Measurements from ENCODE around the gene DEGS2.
A peak's percentile ranks its signal among the peaks of the same experiment; 100 is the strongest.

The DEGS2 gene

GRCh38 chr14:100111931-100112704 is 47.3 kb downstream of the DEGS2 start:
- no peak for DNase-seq (ENCODE audit: low read depth)

DNA sequence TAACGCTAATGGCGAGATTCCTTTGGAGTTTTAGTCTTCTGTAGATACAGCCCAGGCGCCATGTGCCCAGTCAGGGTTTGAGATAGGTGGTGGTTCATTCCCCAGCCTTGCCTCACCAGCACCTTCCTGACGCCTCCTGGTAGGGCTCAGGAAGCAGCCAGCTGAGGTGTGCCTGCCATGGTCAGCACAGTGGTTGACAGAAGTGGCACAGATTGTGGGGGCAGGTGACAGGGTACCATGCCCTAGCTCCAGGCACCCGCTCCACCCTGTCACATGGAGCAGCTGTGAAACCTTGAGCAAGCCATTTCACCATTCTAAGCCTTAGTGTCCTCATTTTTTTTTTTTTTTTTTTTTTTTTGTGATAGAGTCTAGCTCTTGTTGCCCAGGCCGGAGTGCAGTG is 48.6 kb downstream of the DEGS2 start:
- DNase-seq (ENCODE audit: low read depth), result no peak

DNA sequence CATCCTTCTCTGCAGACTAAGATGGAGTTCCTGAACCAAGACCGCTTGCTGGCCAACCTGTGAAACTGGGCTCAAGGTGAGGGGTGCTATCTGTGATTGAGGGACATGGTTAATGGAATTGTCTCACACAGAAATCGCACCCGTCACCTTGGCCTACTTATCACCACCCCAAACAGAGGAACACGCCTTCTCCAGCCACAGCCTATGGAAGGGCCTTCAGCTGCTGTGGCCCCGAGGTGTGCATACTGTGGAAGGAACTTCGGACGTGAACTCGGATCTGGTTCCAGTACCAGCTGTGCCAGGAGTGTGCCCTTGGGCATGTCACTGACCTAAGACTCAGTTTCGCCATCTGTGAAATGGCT is 49.9 kb downstream of the DEGS2 start:
- no peak for DNase-seq (ENCODE audit: low read depth)

DNA sequence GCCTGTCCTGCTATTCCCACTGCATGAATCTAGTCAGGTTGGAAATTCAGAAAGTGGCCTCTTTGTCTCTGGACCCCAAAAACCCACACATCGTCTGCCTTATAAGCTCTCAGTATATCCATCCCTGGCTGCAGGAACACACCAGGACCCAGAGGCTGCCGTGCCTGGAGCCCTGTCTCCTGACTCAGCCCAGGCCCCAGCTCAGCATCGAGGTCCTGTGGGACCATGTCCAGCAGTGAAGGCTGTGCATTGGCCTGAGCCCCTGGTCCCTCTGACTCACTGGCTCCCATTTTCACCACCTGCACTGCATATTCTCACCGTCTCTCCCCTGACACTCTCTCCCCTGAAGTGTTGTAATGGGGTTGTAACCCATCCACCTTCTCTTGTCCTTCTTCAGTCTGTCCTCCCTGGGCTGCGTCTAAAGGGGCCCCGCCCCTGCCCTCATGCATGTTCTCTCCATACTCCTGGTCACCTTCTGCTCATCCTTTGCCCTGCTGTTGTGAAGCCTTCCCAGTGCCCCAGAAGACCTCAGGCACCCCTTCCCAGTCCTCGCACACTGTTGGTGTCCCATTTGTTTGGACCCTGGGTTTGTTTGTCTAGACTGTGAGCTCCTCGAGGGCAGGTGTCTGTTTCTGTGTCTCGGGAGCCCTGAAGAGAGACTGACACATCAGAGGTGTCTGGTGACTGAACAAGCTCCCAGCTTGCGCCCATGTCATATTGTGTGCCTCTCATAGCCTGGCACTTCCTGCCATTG is 50.4 kb downstream of the DEGS2 start:
- no peak for DNase-seq (ENCODE audit: low read depth)

DNA sequence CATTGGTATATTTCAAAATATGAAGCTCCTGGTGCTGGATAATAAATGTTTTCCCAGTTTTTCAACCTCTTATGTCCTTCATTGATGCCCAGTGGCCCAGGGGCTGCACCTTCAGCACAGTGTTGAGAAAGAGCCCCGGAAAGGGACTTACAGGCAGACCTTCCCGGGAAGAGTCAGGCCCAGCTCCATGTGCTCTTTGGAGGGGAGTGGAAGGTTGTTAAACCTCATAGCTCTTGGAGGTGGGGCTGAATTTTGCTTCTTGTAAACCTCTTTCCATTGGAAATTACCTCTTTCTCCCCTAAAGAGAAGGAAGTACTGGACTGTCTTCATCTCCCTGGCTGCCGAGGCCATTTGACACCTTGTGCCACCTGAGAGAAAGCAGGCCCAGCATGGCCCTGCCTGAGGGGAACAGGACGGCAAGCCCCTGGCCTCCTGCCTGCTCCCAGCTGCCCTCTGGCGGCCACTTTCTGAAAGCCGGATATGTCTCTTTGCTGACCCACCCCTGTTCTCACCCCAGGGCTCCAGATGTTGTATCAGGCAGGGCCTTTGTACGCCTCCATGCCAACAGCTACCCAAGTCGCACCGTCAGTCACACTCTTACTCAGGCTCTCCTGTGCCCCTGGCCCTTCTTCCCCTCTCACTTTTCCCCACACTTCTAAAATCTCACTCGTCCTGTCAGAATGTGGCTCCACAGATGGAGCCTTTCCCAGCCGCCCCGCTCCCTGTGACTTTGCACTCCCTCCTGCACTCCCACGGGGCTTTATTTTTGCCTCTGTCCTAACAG is 51.2 kb downstream of the DEGS2 start:
- DNase-seq (ENCODE audit: low read depth), result peak; percentile 86

GRCh38 chr14:100107236-100107635 is 52.2 kb downstream of the DEGS2 start:
- DNase-seq (ENCODE audit: low read depth), result no peak

DNA sequence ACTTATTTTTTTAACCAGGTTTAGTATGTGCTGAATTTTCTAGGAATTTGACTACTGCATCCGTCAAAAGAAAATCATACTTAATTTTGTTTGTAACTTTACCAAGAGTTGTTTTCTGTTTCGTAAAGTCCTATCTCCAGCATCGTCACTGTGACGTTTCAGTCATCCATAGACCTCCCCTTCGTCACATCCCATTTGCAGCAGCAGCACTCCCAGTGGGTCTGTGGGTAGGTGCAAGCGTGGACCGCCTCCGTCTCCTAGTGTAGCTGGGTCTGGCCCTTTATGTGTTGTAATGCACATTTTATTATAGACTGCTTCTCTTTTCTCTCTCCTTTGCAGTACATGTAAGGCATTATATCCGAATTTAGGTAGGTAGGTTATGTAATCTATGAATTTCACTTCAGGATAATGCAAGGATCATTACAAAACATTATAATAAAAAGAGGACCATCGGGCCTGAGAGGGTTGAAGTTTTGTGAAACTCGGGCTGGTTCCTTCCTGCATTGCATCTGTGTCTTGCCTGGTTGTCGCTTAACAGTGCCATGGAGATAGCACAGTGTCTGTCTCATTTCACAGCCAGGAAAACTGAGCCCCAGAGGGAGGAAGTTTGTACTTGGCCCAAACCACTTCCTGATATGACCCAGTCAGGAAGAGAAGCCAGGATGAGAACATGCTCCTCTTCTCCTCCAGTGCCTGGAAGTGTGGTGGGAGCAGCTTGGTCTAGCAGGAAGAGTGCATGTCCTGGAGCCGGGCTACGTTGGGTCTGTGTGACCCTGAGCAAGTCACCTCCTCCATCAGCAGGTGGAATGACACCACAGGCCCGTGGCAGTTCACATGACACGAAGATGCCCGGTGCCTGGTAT is 53.0 kb downstream of the DEGS2 start:
- DNase-seq (ENCODE audit: low read depth), result no peak

DNA sequence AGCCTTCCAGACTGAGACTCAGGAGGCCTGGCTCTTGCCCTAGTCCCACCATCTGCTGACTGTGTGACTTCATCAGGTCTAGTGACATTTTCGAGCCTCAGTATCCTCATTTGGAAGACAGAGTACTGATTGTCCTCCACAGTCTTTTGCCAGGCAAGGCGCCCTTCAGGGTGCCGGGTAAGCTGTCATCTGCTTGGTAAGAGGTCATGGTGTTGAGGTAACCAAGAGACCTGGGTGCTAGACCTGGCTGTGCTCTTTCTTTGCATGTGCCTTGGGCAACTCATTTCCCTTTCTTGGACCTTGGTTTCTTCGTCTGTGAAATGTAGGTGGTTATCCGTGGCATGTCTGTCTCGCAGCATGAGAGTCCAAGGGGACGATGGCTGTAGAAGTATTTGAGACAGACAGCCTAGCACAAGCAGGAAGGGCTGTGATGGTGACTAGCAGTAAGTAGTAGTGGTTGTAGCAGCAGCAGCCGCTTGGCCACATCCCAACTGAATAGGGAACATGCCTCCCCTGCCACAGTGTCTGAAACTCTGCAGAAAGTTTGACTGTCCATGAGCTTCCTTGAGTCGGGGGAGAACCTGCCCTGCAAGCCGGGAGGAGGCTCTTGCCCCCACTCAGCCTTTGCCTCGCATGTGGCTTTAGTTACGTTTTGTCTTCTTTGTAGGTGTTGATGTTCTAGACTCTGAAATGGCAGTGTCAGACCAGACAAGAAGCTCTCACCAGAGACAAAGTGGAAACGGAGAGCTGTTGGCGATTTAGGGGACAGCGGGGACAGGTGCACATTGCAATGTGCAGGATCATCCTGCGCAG is 53.9 kb downstream of the DEGS2 start:
- DNase-seq (ENCODE audit: low read depth), result no peak

DNA sequence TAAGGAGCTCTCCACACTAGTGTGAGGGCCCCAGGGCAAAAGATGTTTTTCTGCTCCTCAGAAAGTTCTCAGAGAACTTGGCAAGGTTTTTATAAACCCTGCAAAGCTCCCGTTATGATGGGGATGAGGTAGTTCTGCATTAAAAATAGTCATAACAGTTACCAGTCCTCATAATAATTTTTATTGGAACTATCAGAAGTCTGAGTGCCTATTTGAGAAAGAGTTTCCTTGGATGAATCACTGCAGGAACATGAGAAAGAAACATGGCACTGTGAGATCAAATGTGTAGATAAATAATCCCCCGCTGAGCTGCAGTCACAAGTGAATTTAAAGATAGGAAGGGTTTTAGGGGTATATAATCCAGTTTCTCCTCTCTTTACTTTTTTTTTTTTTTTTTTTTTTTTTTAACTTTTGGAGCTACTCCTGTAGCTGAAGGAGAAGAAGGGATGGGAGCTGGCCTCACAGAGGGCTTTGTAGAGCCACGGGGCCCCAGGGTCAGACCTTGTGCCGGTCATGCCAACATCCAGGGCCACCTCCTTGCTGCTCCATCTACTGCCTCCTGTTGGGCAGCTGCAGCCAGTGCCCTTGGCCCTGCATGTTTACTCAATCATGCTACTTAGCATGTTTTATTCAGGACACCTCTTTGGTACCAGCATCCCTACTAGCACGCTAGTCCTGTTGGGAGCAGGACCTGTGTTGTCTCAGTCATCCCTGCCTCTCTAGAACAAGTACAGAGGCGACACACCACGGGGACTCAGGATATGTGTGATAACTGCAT is 54.7 kb downstream of the DEGS2 start:
- DNase-seq (ENCODE audit: low read depth), result no peak

DNA sequence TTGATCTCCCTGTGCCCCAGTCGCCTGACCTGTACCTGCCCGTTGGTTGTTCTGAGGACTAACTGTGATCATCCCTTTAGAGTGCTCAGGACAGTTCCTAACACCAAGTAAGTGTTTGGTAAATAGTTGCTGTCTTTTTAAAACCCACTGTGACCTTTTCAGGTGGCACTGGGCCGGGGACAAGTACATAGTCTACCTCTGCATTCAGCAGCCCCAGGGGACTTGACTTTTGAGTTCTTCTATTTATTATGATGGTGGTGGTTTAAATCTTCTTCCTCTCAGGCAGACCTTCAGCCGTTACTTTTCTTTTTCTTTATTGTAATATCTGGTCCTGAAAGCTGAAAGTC is 55.5 kb downstream of the DEGS2 start:
- DNase-seq (ENCODE audit: low read depth), result no peak

DNA sequence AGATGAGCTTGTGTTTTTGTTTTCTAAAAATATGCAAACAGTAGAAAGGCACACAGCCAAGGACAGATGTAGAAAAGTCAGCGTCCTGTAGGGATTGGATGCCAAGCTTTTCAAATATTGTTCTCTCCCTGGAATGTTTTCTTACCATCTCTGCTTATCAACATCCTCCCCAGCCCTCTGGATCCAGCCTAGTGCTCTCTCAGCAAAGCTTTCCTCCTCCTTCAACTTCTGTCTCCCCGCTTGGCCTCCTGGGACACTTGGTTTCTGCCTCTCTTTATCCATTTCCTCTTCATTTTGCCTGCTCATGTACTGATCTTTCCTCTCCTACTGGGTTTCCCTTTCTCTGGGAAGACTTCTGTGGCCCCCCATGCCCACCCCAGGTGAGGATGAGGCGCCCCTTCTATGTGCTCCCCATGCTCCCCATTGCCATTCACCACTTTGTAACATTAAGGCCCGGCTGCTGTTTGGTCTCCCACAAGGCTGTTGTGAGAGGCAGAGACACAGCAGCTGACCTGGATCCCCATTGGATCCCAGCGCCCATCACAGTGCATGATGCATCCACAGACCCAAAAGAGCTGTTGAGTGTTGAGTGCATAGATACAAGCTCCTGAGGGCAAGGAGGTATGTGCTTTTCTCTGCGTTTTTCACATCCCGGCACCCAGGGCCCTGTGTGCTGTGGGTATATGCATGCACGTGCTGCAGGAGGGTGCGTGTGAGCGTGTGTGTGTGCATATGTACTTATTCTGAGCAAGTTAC is 56.0 kb downstream of the DEGS2 start:
- DNase-seq (ENCODE audit: low read depth), result no peak

- no peak for DNase-seq (ENCODE audit: low read depth)
Observed at GRCh38 chr14:100102156-100102785, 57.2 kb downstream of the DEGS2 start.

DNA sequence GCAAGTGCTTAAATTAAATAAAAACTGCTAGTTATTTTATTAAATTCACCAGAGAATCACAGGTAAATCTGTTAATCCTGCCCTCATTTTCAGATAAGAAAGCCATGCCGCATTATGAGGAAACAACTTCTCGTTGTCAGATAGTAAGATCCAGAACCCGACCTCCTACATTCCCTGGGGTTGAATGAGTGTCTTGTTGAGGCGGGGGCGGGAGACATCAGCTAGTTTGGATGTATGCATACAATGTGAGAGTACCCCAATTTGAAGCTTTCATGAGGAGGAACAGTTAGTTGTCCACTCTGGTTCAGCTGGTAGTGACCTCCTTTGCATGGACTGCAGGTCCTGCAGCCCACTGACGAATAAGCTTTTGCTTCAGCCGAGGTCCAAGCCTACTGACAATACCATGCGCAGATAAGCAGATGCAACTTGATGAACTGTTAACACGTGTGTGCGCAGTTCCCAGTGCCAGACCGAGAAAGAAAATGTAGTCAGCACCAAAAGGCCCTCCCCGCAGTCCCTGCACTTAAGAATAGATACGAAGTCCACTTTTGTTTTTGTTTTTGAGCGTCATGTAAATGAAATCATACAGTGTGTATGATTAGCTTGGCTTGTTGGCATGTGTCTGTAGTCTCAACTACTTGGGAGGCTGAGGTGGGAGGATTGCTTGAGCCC is 59.3 kb downstream of the DEGS2 start:
- DNase-seq (ENCODE audit: low read depth), result no peak

DNA sequence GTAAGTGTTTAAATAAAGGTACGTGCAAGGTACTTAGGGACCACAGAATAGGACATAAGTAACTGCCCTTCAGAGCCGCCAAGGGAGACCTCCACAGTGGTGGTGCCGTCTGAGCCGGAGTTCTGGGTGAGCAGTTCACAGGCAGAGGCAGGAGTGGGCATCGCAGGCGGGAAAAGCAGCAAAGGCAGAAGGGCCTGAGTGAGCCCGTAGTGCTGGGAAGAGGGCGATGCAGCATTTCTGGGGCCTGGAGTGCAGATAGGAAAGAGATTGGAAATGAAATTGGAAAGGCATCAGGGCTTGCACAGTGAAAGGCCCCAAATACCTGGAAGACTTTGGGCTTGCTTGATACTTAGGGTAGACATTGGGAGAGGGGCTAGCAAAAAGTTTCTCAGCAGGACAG is 61.3 kb downstream of the DEGS2 start:
- DNase-seq (ENCODE audit: low read depth), result no peak

DNA sequence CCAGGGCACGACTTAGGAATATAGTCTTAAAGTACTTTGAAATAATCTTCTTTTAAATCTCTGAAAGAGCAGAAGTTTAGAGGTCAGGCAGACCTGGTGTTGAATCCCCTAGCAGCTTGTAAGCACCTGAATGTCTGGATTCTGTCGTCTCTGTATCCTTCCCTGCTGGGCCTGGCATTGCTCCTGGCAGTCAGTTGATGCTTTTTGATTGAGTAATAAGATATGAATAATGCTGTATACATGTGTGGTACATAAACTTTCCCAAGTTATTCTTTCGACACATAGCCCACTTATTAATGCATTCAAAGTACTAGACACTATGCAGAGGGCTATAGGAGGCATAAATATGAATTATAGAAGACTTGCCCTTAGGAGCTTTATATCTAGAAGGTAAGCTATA is 62.8 kb downstream of the DEGS2 start:
- DNase-seq (ENCODE audit: low read depth), result no peak

Data from activated gamma-delta T cell treated with anti-CD3 and anti-CD28 coated beads, Interleukin-2, amount 50 U/mL, for 16 hours (primary cell).